HG02798 (cell line): ENCODE measurements around the gene DBH.

Source experiments
- ATAC-seq: cut with Tn5 transposase; IDR thresholded peaks from one replicate; pipeline ENCODE4 v1.9.1; 2021; ENCODE audit warnings: mild to moderate bottlenecking; ENCODE audit not compliant: unreplicated experiment, poor library complexity

Gene DBH

GRCh38 chr9:133693116-133693515 is 57.0 kb downstream of the DBH start:
- no peak for ATAC-seq

- no peak for ATAC-seq
These were observed 57.8 kb downstream of the DBH start for GRCh38 chr9:133693703-133694529.

GRCh38 chr9:133694686-133695085 is 58.5 kb downstream of the DBH start:
- ATAC-seq, result no peak

GRCh38 chr9:133696071-133696472 is 59.9 kb downstream of the DBH start:
- ATAC-seq, result no peak

GRCh38 chr9:133699546-133699945 is 63.4 kb downstream of the DBH start:
- ATAC-seq, result no peak

GRCh38 chr9:133700819-133701320 is 64.7 kb downstream of the DBH start:
- no peak for ATAC-seq

- ATAC-seq, result no peak
These were observed 65.3 kb downstream of the DBH start for GRCh38 chr9:133701321-133701980.

GRCh38 chr9:133701981-133702797 is 66.0 kb downstream of the DBH start:
- ATAC-seq, result no peak

GRCh38 chr9:133702798-133703590 is 66.8 kb downstream of the DBH start:
- ATAC-seq, result no peak

GRCh38 chr9:133703591-133704399 is 67.6 kb downstream of the DBH start:
- ATAC-seq, result no peak

GRCh38 chr9:133704711-133705181 is 68.6 kb downstream of the DBH start:
- ATAC-seq, result no peak

- ATAC-seq, result no peak
These were observed 69.4 kb downstream of the DBH start for GRCh38 chr9:133705576-133705975.

GRCh38 chr9:133706307-133707050 is 70.3 kb downstream of the DBH start:
- no peak for ATAC-seq

GRCh38 chr9:133707065-133707762 is 71.1 kb downstream of the DBH start:
- ATAC-seq, result no peak

- ATAC-seq, result no peak
These were observed 71.6 kb downstream of the DBH start for GRCh38 chr9:133707763-133708245.

- no peak for ATAC-seq
These were observed 72.3 kb downstream of the DBH start for GRCh38 chr9:133708246-133709014.
